Lung (tissue), 12 donors: ENCODE results near the gene AUH. TPM values are rescaled to one million over a fixed set of nuclear protein-coding genes. Genes with fewer than 3 reads are reported as not detected.

ENCODE experiments used
- ATAC-seq: fragments of 200-7000 bp; cut with Tn5 transposase; one replicate; pipeline ENCODE4 v1.9.1; 2020; ENCODE audit warnings: moderate number of reproducible peaks; ENCODE audit not compliant: insufficient read depth, low FRiP score
- DNase-seq, 3 donors: peaks; one replicate each; pipeline ENCODE4 v3.0.0-alpha.2; 2013 to 2017
- H3K27ac ChIP-seq, 2 donors: one replicate each; pipeline ENCODE4 v1.5.1; 2013; ENCODE audit warnings: mild to moderate bottlenecking in 2 of 2, moderate library complexity in 2 of 2, control low read depth in 1 of 2, inconsistent platforms in 1 of 2, low read depth in 1 of 2, low read length in 1 of 2
- H3K27me3 ChIP-seq, 3 donors: one replicate each; pipeline ENCODE4 v1.5.1; 2013; ENCODE audit warnings: low read length in 2 of 3; ENCODE audit not compliant: control insufficient read depth in 3 of 3, insufficient read depth in 3 of 3
- H3K36me3 ChIP-seq, 4 donors: one replicate each; pipeline ENCODE4 v1.5.1; 2013; ENCODE audit warnings: low read length in 4 of 4, mild to moderate bottlenecking in 1 of 4, moderate library complexity in 1 of 4; ENCODE audit not compliant: control insufficient read depth in 4 of 4, insufficient read depth in 4 of 4
- H3K4me1 ChIP-seq, 5 donors: one replicate each; pipeline ENCODE4 v1.5.1; 2013; ENCODE audit warnings: low read length in 5 of 5, mild to moderate bottlenecking in 2 of 5, moderate library complexity in 1 of 5; ENCODE audit not compliant: control insufficient read depth in 5 of 5, insufficient read depth in 5 of 5
- H3K4me3 ChIP-seq: one replicate; pipeline ENCODE4 v1.5.1; 2013; ENCODE audit warnings: mild to moderate bottlenecking, control low read depth, moderate library complexity
- H3K9ac ChIP-seq, 2 donors: one replicate each; pipeline ENCODE4 v1.5.1; 2013; ENCODE audit warnings: low read length in 2 of 2, control low read depth in 1 of 2; ENCODE audit not compliant: insufficient read depth in 1 of 2
- H3K9me3 ChIP-seq, 4 donors: one replicate each; pipeline ENCODE4 v1.5.1; 2013; ENCODE audit warnings: low read length in 3 of 4, mild to moderate bottlenecking in 1 of 4, moderate library complexity in 1 of 4; ENCODE audit not compliant: control insufficient read depth in 4 of 4, insufficient read depth in 3 of 4
- WGBS, 2 donors: extraction: QIAGEN DNeasy Blood & Tissue Kit; methylation state at CpG; one replicate each; pipeline ENCODE4 v1.1.7; 2013; 5-methylcytosine and 5-hydroxymethylcytosine counted together
- polyA plus RNA-seq, 2 donors: library from polyadenylated mRNA; stranded (reverse); fragments of 200-250 nt; gene quantifications; one replicate each; pipeline ENCODE4 v1.2.1, GENCODE V29; 2013
- total RNA-seq, 2 donors: library from RNA; depleted of rRNA in 1 of 2; stranded (reverse); fragments of >200 nt in 1 of 2; gene quantifications; one replicate each; pipeline ENCODE4 v1.2.1, GENCODE V29; 2014 to 2021
- TF ChIP-seq, protein P1 (sequence below): IDR thresholded peaks from 2 replicates; pipeline ENCODE4 v1.5.1; 2012; ENCODE audit warnings: mild to moderate bottlenecking; ENCODE audit errors: control extremely low read depth, extremely low read depth
- donor health status: control.
- donor health status: control.
- donor health status: Bipolar disorder and iron deficiency.
- donor health status: healthy.
- donor health status: DM: yes; HTN: yes; CAD: no.

Gene AUH
- total and polyA plus RNA-seq, 4 donors = 10.5 to 76.8 (median 16.2) TPM

DNA sequence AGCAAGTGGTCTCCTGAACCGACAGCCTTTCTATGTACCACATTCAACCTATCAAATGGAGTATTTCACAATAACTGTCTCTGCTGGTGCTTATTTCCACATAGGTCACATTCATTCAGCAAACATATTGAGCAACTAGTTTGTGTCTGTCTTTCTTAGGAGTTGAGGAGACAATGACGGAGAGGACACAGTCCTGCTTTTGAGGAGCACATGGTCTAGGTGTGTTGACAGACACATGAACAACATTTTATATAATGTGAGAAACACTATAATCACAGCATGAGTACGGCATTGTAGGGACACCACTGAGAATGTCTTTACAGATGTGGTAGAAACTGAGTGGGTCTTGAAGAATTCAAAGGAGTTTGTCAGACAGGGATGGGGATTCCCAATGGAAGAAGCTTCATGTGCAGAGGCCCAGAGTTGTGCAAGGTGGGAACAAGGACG is 33.4 kb upstream of the AUH start:
- no peaks in the 10 kb centered on the region for H3K4me1 ChIP-seq
- ATAC-seq (no peak), DNase-seq (peak in 1 of 3 donors; percentile 62)
- H3K4me3 ChIP-seq = no peak overlapping the region
- TF ChIP-seq, protein P1, sequence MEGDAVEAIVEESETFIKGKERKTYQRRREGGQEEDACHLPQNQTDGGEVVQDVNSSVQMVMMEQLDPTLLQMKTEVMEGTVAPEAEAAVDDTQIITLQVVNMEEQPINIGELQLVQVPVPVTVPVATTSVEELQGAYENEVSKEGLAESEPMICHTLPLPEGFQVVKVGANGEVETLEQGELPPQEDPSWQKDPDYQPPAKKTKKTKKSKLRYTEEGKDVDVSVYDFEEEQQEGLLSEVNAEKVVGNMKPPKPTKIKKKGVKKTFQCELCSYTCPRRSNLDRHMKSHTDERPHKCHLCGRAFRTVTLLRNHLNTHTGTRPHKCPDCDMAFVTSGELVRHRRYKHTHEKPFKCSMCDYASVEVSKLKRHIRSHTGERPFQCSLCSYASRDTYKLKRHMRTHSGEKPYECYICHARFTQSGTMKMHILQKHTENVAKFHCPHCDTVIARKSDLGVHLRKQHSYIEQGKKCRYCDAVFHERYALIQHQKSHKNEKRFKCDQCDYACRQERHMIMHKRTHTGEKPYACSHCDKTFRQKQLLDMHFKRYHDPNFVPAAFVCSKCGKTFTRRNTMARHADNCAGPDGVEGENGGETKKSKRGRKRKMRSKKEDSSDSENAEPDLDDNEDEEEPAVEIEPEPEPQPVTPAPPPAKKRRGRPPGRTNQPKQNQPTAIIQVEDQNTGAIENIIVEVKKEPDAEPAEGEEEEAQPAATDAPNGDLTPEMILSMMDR = no peak
- H3K9ac ChIP-seq = no peak overlapping the region
- peak overlapping the region in 1 of 2 donors; percentile 32 for H3K27ac ChIP-seq
- no peaks in the 10 kb centered on the region for H3K9me3 ChIP-seq
- H3K27me3 ChIP-seq = no peaks in the 10 kb centered on the region
- H3K36me3 ChIP-seq = no peaks in the 10 kb centered on the region
- WGBS, 2 donors = 47 to 56% methylated on average over 4 of the region's 4 CpGs

DNA sequence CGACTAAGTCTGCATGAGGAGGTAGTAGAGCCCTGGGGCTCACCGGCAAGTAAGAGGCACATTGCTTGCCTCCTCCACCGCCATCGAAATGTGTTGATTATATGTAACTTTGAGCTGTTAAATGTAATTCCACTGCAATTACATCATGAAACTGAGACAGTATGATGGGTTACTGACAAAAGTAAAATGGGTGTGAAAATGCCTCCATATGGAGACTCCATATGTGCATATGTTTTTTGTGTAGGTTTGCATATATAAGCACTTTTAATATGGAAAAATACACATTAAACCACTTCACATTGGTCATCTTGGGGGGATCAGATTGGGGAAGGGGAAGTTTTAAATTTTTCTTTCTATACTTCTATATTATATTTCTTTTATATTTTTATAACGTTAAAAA is 32.1 kb upstream of the AUH start:
- TF ChIP-seq, protein P1 = no peak
- DNase-seq (no peak), ATAC-seq (no peak)
- H3K36me3 ChIP-seq = no peaks in the 10 kb centered on the region
- no peaks in the 10 kb centered on the region for H3K9me3 ChIP-seq
- H3K27ac ChIP-seq = no peak overlapping the region
- WGBS, 2 donors = 98 to 99% methylated on average over 5 of the region's 5 CpGs
- H3K4me3 ChIP-seq = no peak overlapping the region
- H3K4me1 ChIP-seq = no peaks in the 10 kb centered on the region
- H3K9ac ChIP-seq = no peak overlapping the region
- H3K27me3 ChIP-seq = no peaks in the 10 kb centered on the region

DNA sequence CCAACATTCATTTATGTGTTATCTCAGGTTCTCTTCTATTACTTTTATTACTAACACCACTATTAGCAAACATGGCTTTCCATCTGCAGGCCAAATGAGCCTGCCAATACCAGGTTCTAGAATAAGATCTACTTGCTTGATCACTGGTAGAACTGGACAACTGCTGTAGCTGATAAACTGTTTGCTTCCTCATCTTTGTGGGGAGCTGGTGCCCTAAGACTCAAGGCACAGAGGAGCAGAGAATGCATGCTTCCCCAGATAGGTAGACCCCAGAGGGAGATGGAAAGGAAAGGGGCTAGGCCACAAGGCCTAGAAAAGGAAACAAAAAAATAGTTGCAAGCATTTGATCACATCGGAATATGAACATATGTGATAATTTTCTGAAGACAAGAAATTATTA is 30.7 kb upstream of the AUH start:
- 38 to 80% methylated on average over 1 of the region's 1 CpG for WGBS, 2 donors
- no peak for ATAC-seq
- TF ChIP-seq, protein P1 = no peak

DNA sequence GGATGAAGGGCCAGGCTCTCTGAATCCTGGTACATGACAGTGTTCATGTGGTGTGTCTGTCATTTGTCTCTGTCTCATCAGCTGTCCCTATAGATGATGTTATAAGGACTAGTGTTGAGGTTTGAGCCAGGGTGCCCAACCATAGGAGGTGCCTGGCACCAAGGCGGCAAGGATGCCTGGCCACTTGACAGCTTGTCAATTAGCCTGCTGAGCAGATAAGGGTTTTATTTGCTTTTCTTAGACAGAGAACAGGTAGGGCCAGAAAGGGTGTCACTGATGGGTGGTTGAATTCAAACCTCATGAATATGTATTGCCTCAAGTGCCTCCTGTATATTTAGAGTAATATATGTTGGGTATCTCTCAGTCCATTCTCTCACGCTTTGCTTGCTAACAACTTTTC is 30.1 kb upstream of the AUH start:
- H3K27ac ChIP-seq = no peak overlapping the region
- 91 to 94% methylated on average over 2 of the region's 2 CpGs for WGBS, 2 donors
- TF ChIP-seq, protein P1 = no peak
- no peak overlapping the region for H3K9ac ChIP-seq
- no peak for ATAC-seq
- no peak overlapping the region for H3K4me3 ChIP-seq
- H3K4me1 ChIP-seq = no peaks in the 10 kb centered on the region
- H3K9me3 ChIP-seq = no peaks in the 10 kb centered on the region
- no peaks in the 10 kb centered on the region for H3K27me3 ChIP-seq
- H3K36me3 ChIP-seq = no peaks in the 10 kb centered on the region
- DNase-seq = no peak

More for the DNA sequence above, 30.7 kb upstream of the AUH start:
- H3K27ac ChIP-seq = no peak overlapping the region
- H3K4me1 ChIP-seq = no peaks in the 10 kb centered on the region
- no peak for DNase-seq
- H3K27me3 ChIP-seq = no peaks in the 10 kb centered on the region
- no peaks in the 10 kb centered on the region for H3K36me3 ChIP-seq
- H3K9me3 ChIP-seq = no peaks in the 10 kb centered on the region
- H3K9ac ChIP-seq = no peak overlapping the region
- H3K4me3 ChIP-seq = no peak overlapping the region
